Measurements from ENCODE around the gene INPP5A.

GRCh38 chr10:132538790-132539421, 1.3 kb downstream of the INPP5A start:
- no peak for TF ChIP-seq CTCF (conservative IDR thresholded peaks at IDR 0.05; ENCODE audit: low read depth, low read length)
- TF ChIP-seq EZH2 (IDR thresholded peaks at IDR 0.05; ENCODE audit: low read length, unreplicated experiment), result no peak
- no peak for TF ChIP-seq EZH2phosphoT487 (IDR thresholded peaks at IDR 0.05; ENCODE audit: borderline replicate concordance, low read length)

Measured in PC-3 (cell line).